HS-5 (cell line): ENCODE results near the gene GSAP.

ENCODE experiments used
- DNase-seq: peaks from one replicate; pipeline ENCODE4 v3.0.0-alpha.2; 2012; ENCODE audit warnings: low read depth

The GSAP gene

GRCh38 chr7:77327067-77327931 lies 88.8 kb downstream of the GSAP start:
- DNase-seq, result peak; percentile 34

- no peak for DNase-seq
These were observed 90.0 kb downstream of the GSAP start for GRCh38 chr7:77326131-77326530.

GRCh38 chr7:77321300-77321699 lies 94.8 kb downstream of the GSAP start:
- no peak for DNase-seq

- DNase-seq, result no peak
These were observed 95.4 kb downstream of the GSAP start for GRCh38 chr7:77320714-77321113.

GRCh38 chr7:77320137-77320536 lies 96.0 kb downstream of the GSAP start:
- DNase-seq, result no peak

GRCh38 chr7:77318019-77318418 lies 98.1 kb downstream of the GSAP start:
- no peak for DNase-seq

GRCh38 chr7:77316219-77316978 lies 99.8 kb downstream of the GSAP start:
- no peak for DNase-seq

GRCh38 chr7:77315182-77315591 lies 101.0 kb downstream of the GSAP start:
- no peak for DNase-seq

GRCh38 chr7:77313876-77314480 lies 102.2 kb downstream of the GSAP start:
- no peak for DNase-seq

- no peak for DNase-seq
These were observed 103.1 kb downstream of the GSAP start for GRCh38 chr7:77313085-77313484.

GRCh38 chr7:77310982-77311381 lies 105.2 kb downstream of the GSAP start:
- no peak for DNase-seq

GRCh38 chr7:77309714-77310220 lies 106.4 kb downstream of the GSAP start:
- DNase-seq, result no peak

GRCh38 chr7:77308792-77309191 lies 107.4 kb downstream of the GSAP start:
- DNase-seq, result no peak

- no peak for DNase-seq
These were observed 109.7 kb downstream of the GSAP start for GRCh38 chr7:77306231-77307067.

- no peak for DNase-seq
These were observed 120.6 kb downstream of the GSAP start for GRCh38 chr7:77295549-77295948.

GRCh38 chr7:77293046-77293445 lies 123.1 kb downstream of the GSAP start:
- no peak for DNase-seq

GRCh38 chr7:77290425-77290824 lies 125.7 kb downstream of the GSAP start:
- no peak for DNase-seq

- no peak for DNase-seq
These were observed 126.8 kb downstream of the GSAP start for GRCh38 chr7:77289387-77289786.

GRCh38 chr7:77288676-77289320 lies 127.4 kb downstream of the GSAP start:
- no peak for DNase-seq

- DNase-seq, result no peak
These were observed 131.5 kb downstream of the GSAP start for GRCh38 chr7:77284616-77285015.

- no peak for DNase-seq
These were observed 132.1 kb downstream of the GSAP start for GRCh38 chr7:77284005-77284404.
